ENCODE results near the gene GNA12.
"Not testable (repeated sequence)": the region's sequence is repeated elsewhere in the genome, so short reads cannot be mapped to it uniquely, and the experiment has no call there.

Gene GNA12

DNA sequence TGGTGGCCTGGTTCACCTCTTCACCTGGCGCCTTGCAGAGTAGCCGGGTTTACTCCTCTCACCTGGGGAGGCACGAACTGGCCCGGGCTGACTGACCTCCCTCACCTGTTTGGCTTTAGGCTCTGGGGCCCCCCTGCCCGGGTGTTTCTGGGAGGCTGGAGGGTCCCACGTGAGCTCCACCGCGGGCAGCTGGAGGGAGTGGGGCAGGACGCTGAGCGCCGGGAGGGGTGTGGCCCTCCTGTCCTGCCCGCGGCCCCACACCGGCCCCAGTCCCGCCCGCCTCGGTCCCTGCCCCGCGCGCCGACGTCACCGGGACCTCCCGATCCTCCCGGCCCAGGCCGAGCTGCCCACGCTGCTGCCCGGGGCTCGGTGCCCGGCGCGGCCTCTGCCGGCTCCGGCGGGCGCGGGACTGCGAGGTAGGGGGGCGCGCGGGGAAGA is 156.2 kb downstream of the GNA12 start, which contains the start of gene AMZ1:
AMZ1 (plus strand) TSS at position 322 of the 438 bp plus-strand sequence. CDS start 12,250 bp downstream, outside the sequence.
- no peak for DNase-seq

DNA sequence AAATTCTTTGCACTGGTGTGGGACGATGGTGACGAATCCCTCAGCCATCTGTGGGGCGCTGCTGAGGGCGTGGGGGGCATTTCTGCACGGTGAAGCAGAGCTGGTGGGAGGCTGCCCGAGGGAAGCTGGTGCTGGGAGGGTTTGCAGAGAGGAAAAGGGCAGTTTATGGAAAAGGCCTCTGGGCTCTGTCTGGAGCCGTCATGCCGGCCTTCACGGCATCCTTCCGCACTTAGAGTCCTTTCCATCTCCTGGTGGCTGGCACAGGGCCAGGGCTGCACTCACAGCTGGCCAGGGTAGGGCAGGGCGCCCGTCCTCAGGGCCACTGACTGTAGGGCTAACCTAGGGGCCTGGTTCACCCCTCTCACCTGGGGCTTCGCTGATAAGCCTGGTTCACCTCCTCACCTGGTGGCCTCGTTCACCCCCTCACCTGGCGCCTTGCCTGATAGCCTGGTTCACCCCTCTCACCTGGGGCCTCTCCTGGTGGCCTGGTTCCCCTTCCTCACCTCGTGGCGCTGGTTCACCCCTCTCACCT is 156.7 kb downstream of the GNA12 start:
- DNase-seq: peak; percentile 28

DNA sequence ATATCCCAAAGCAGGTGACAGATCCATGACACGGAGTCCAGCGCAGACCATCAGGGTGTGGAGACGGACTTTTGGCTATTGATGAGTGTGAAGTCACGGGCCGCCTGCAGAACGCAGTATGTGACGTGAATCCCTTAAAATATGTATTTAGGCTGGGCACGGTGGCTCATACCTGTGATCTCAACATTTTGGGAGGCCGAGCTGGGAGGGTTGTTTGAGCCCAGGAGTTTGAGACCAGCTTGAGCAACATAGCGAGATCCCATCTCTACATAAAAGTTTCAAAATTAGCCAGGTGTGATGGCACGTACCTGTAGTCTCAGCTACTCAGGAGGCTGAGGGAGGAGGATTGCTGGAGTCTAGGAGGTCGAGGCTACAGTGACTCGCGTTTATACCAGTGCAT is 158.0 kb downstream of the GNA12 start:
- DNase-seq: no peak

DNA sequence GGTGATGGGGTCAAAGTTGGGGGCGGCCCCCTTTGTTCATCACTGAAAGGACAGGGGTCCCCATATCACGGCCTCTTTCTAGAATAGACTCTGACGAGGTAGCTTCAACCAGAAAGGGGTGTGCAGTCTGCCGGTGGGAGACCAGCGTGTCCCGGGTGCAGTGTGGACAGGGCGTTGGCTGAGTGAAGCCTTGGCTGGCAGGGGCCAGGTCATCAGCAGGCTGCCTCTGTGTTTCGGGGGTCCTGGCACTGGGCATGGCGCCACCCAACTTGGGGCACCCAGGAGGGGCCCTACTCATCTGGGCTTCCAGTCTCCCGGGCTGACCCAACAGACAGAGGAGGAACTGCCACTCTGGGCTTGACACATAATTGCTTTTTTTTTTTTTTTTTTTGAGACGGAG is 159.6 kb downstream of the GNA12 start:
- DNase-seq: no peak

DNA sequence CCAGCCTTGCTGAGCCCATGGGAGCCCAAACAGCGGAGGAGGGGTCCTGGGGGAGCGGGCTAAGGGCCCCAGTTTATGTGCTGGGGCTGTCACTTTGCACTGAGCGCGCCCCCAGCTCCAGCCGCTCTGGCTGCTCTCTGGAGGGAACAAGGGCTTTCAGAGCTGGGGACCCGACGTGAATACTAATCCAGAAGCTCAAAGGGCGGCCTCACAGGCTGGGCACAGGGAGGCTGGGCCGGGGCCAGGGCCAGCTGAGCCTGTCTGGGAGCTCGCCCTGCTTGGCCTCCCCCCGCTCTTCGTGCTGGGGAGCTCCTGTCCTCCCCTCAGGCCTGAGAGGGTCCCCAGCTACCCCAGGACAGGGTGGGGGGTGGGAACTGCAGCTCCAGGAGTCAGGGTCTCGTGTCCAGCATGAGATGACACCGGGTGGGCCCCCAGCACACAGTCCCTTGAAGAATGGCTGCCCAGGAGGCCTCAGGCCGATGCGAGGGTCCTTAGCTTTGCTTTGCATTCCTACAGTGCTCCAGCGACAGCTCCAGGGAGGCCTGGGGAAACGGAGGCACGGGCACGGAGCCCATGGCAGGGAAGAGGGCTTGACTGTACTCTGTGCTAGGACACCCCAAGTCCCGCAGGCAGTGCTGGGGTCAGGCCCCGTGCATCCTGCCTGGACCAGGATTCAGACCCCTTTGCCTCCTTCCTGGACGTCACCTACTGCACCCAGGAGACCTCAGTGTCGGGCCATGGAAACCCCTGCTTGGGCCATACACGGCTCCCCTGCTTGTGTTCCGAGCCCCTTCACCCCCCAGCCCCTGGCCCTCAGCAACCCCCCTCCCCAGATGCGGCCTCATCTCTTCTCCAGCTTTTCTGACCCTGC is 161.9 kb downstream of the GNA12 start:
- no peak for DNase-seq

DNA sequence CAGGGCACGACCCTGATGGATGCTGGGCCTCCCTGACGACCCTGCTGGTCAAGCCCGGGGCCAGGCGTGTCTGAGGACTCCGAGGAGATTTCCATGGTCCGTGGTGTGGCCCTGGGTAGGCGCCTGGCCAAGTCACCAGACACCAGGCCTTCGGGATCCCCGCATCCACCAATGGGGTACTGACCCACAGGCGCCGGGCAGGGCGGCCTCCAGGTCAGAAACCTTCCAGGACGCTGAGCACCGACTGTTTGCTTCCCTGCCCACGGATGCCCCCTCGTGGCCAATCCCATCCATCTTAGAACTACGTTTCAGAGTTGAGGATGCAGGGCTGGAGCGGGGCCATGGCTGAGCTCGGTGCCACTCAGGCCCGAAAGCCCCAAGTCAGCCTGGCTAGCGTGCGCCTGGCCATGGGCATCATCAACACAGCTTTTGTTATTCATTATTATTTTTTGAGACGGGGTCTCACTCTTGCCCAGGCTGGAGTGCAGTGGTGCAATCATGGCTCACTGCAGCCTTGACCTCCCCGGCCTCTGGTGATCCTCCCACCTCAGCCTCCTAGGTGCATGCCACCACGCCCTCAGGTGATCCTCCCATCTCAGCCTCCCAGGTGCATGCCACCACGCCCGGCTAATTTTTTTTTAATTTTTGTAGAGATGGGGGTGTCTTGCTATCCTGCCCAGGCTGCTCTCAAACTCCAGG is 163.2 kb downstream of the GNA12 start:
- DNase-seq: peak; percentile 71

DNA sequence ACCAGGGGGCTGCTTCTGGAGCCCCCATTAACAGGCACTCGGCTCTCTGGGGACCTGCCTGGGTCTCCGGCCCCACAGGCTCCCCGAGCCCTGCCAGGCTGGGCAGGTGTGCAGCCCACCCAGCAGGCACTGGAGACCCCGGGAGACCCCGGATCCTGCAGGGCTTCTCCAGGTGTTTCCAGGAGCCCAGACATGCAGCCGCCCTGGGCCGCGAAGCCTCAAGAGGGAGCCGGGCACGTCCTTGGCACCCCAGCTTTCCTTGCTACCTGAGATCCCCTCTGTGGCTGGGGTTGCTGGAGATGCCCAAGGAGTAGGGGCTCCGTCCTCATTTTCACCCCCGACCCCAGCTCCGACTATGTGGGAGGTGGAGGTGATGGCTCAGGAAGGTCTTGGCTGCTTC is 163.9 kb downstream of the GNA12 start:
- no peak for DNase-seq

DNA sequence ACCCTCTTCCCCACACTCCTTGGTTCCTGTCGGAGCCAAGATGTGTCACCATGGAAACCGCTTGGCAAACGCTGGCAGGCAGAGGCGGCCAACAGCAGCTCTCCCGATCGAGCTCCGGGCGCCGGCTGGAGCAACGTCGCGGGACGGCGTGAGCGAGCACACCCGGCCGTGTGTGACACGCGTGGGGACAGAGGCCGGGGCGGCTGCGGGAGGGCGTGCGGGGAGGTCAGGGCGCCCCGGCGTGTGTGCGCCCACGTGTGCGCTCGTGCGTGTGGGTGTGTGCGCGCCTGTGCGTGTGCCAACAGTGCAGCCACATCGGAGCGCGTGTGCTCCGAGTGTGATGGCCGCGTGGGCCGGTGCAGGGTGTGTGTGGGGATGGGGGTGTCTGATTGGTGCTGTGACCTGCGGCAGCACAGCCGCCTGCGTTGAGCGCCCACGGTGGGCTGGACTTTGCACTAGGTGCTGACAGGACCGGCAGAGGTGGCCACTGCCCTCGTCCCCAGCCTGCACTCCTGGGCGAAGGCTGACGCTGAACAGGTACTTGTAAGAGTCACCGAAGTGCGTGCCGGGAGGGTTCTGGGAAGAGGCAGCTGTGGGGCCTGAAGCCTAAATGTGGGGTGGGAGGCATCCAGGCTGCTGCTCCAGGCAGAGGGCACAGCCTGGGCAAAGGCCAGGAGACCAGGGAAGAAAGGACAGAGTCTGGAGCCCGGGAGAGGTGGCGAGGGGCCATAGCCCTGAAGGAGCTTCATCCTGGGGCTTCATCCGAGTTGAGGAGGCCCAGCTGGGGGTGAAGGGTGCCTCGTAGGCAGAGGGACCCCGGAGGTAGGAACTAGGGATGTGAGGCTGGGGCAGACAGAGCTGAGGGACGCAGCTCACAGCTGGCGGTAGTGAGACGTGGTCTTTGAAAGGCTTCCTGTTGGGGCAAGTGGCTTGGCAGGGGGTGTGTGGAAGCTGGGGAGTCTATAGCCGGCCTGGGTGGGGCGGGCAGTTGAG is 164.7 kb downstream of the GNA12 start:
- not testable (repeated sequence) for DNase-seq

DNA sequence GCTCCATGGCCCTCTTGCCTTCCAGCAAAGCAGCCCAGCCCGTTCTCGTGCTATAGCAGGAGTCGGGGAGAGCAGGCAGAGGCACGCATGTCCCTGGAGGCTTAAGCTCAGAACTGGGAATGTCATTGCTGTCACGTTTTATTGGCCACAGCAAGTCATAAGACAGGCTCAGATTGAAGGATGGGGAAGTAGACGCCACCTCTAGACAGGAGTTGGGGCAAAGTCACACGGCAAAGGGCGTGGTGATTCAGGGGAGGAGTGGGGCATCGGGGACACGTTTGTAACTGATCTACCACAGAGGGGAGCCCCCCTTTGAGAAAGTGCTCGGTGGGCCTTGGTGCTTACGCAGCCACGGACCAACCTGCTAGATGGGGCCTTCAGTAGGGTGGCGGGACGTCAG is 165.7 kb downstream of the GNA12 start:
- not testable (repeated sequence) for DNase-seq

Data from NCI-H1092 (cell line).